ENCODE measurements around the gene DUSP1.

DNA sequence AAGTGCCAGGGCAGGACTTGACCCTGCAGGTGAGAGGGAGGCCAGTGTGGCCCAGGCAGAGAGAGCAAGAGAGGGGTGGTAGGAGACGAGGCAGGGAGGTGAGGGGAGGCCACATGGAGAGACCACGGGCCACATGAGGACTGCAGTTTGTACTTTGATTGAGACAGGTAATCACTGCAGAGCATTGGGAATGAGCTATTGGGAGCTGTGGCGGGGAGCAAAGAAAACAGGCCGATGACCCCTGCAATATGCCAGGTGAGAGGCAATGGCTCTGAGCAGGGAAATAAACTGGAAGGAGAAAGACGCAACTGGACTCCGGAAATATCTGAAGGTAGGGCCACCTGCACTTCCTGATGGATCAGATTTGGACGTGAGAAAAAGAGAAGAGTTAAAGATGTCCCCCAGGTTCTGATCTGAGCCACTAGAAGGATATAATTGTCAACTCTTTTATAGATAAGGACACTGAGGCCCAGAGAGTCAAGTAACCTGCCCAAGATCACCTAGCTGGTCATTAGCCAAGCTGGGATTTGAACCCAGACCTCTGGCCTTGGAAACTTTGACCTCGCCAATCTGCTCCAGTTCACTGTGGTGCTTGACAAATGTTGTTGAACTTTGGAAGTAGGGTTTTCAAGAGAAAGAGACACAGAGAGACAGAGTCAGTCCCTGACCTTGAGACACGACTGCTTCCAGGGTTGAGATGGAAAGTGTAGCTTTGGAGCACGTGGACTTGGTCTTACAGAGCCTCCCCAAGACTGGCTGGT lies 42.3 kb downstream of the DUSP1 start:
- TF ChIP-seq, protein P1, sequence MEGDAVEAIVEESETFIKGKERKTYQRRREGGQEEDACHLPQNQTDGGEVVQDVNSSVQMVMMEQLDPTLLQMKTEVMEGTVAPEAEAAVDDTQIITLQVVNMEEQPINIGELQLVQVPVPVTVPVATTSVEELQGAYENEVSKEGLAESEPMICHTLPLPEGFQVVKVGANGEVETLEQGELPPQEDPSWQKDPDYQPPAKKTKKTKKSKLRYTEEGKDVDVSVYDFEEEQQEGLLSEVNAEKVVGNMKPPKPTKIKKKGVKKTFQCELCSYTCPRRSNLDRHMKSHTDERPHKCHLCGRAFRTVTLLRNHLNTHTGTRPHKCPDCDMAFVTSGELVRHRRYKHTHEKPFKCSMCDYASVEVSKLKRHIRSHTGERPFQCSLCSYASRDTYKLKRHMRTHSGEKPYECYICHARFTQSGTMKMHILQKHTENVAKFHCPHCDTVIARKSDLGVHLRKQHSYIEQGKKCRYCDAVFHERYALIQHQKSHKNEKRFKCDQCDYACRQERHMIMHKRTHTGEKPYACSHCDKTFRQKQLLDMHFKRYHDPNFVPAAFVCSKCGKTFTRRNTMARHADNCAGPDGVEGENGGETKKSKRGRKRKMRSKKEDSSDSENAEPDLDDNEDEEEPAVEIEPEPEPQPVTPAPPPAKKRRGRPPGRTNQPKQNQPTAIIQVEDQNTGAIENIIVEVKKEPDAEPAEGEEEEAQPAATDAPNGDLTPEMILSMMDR (IDR thresholded peaks at IDR 0.05), result no peak
- no peak for TF ChIP-seq POLR2A (IDR thresholded peaks at IDR 0.05)

Data from testis (tissue), 2 donors.